ENCODE data around the gene PCDHGA5.
"Not testable (repeated sequence)": the region's sequence is repeated elsewhere in the genome, so short reads cannot be mapped to it uniquely, and the experiment has no call there.

The PCDHGA5 gene

GRCh38 chr5:141393267-141393666 is 29.3 kb downstream of the PCDHGA5 start:
- H3K27ac ChIP-seq (ENCODE audit: low read length): no peak overlapping the region
- H3K27me3 ChIP-seq (ENCODE audit: control insufficient read depth, insufficient read depth, low read length): no peaks in the 10 kb centered on the region
- H3K9ac ChIP-seq (ENCODE audit: low read length): no peak overlapping the region
- H3K4me1 ChIP-seq (ENCODE audit: control insufficient read depth, low read depth, low read length): no peaks in the 10 kb centered on the region
- H3K36me3 ChIP-seq (ENCODE audit: control insufficient read depth, low read depth, low read length): no peaks in the 10 kb centered on the region
- peaks cover 33% of the 10 kb centered on the region for H3K9me3 ChIP-seq (ENCODE audit: control insufficient read depth, low read depth, low read length)
- H3K4me3 ChIP-seq (ENCODE audit: low read length): no peak overlapping the region

GRCh38 chr5:141394401-141395187 is 30.6 kb downstream of the PCDHGA5 start:
- H3K27me3 ChIP-seq (ENCODE audit: control insufficient read depth, insufficient read depth, low read length); H3K9ac ChIP-seq (ENCODE audit: low read length): not testable (repeated sequence)
- H3K9me3 ChIP-seq (ENCODE audit: control insufficient read depth, low read depth, low read length): peaks cover 34% of the 10 kb centered on the region

GRCh38 chr5:141397756-141398551 is 34.0 kb downstream of the PCDHGA5 start, which contains the start of gene PCDHGB5:
TSS of gene PCDHGB5 (plus strand) at chr5:141397947. CDS start at chr5:141398128, 181 bp downstream.
- not testable (repeated sequence) for H3K4me3 ChIP-seq (ENCODE audit: low read length); H3K9ac ChIP-seq (ENCODE audit: low read length); H3K4me1 ChIP-seq (ENCODE audit: control insufficient read depth, low read depth, low read length); H3K27ac ChIP-seq (ENCODE audit: low read length); H3K36me3 ChIP-seq (ENCODE audit: control insufficient read depth, low read depth, low read length); H3K27me3 ChIP-seq (ENCODE audit: control insufficient read depth, insufficient read depth, low read length)
- peaks cover 24% of the 10 kb centered on the region for H3K9me3 ChIP-seq (ENCODE audit: control insufficient read depth, low read depth, low read length)

More at GRCh38 chr5:141394401-141395187, 30.6 kb downstream of the PCDHGA5 start:
- H3K36me3 ChIP-seq (ENCODE audit: control insufficient read depth, low read depth, low read length); H3K4me1 ChIP-seq (ENCODE audit: control insufficient read depth, low read depth, low read length); H3K4me3 ChIP-seq (ENCODE audit: low read length); H3K27ac ChIP-seq (ENCODE audit: low read length): not testable (repeated sequence)

GRCh38 chr5:141398608-141399007 is 34.6 kb downstream of the PCDHGA5 start:
- Histone ChIP-seq H3K9me3 (ENCODE audit: control insufficient read depth, low read depth, low read length) (peaks cover 24% of the 10 kb centered on the region), H3K36me3 (ENCODE audit: control insufficient read depth, low read depth, low read length) (no peaks in the 10 kb centered on the region), H3K27ac (ENCODE audit: low read length) (no peak overlapping the region), H3K4me3 (ENCODE audit: low read length) (no peak overlapping the region), H3K9ac (ENCODE audit: low read length) (no peak overlapping the region), H3K27me3 (ENCODE audit: control insufficient read depth, insufficient read depth, low read length) (no peaks in the 10 kb centered on the region), H3K4me1 (ENCODE audit: control insufficient read depth, low read depth, low read length) (no peaks in the 10 kb centered on the region)

- no peak overlapping the region for H3K4me3 ChIP-seq (ENCODE audit: low read length)
- peaks cover 19% of the 10 kb centered on the region for H3K9me3 ChIP-seq (ENCODE audit: control insufficient read depth, low read depth, low read length)
- H3K27me3 ChIP-seq (ENCODE audit: control insufficient read depth, insufficient read depth, low read length): no peaks in the 10 kb centered on the region
Measured at GRCh38 chr5:141399555-141400258, 35.7 kb downstream of the PCDHGA5 start.

GRCh38 chr5:141402553-141403243 is 38.7 kb downstream of the PCDHGA5 start, which contains the start of gene PCDHGA9:
TSS of gene PCDHGA9 (plus strand) at chr5:141402778. CDS start at chr5:141402953, 175 bp downstream.
- no peaks in the 10 kb centered on the region for H3K4me1 ChIP-seq (ENCODE audit: control insufficient read depth, low read depth, low read length)
- no peak within 1 kb of the TSS for H3K9ac ChIP-seq (ENCODE audit: low read length)
- no peaks in the 10 kb centered on the region for H3K36me3 ChIP-seq (ENCODE audit: control insufficient read depth, low read depth, low read length)
- H3K9me3 ChIP-seq (ENCODE audit: control insufficient read depth, low read depth, low read length): peaks cover 14% of the 10 kb centered on the region
- H3K27ac ChIP-seq (ENCODE audit: low read length): no peak within 1 kb of the TSS
- H3K4me3 ChIP-seq (ENCODE audit: low read length): no peak within 1 kb of the TSS
- H3K27me3 ChIP-seq (ENCODE audit: control insufficient read depth, insufficient read depth, low read length): no peaks in the 10 kb centered on the region

More at GRCh38 chr5:141399555-141400258, 35.7 kb downstream of the PCDHGA5 start:
- H3K4me1 ChIP-seq (ENCODE audit: control insufficient read depth, low read depth, low read length): no peaks in the 10 kb centered on the region
- H3K36me3 ChIP-seq (ENCODE audit: control insufficient read depth, low read depth, low read length): no peaks in the 10 kb centered on the region
- H3K9ac ChIP-seq (ENCODE audit: low read length): no peak overlapping the region
- no peak overlapping the region for H3K27ac ChIP-seq (ENCODE audit: low read length)

- Histone ChIP-seq H3K27ac (ENCODE audit: low read length) (no peak overlapping the region), H3K36me3 (ENCODE audit: control insufficient read depth, low read depth, low read length) (no peaks in the 10 kb centered on the region), H3K27me3 (ENCODE audit: control insufficient read depth, insufficient read depth, low read length) (no peaks in the 10 kb centered on the region), H3K9ac (ENCODE audit: low read length) (no peak overlapping the region), H3K4me3 (ENCODE audit: low read length) (no peak overlapping the region), H3K4me1 (ENCODE audit: control insufficient read depth, low read depth, low read length) (no peaks in the 10 kb centered on the region), H3K9me3 (ENCODE audit: control insufficient read depth, low read depth, low read length) (peaks cover 14% of the 10 kb centered on the region)
Measured at GRCh38 chr5:141403387-141403786, 39.4 kb downstream of the PCDHGA5 start.

GRCh38 chr5:141407790-141408505 is 44.0 kb downstream of the PCDHGA5 start, which contains the start of gene PCDHGB6:
TSS of gene PCDHGB6 (plus strand) at chr5:141408021. CDS start at chr5:141408203, 182 bp downstream.
- H3K4me3 ChIP-seq (ENCODE audit: low read length): peak within 1 kb of the TSS; percentile 71
- not testable (repeated sequence) for H3K9me3 ChIP-seq (ENCODE audit: control insufficient read depth, low read depth, low read length); H3K36me3 ChIP-seq (ENCODE audit: control insufficient read depth, low read depth, low read length); H3K27ac ChIP-seq (ENCODE audit: low read length); H3K4me1 ChIP-seq (ENCODE audit: control insufficient read depth, low read depth, low read length)
- peaks cover 11% of the 10 kb centered on the region for H3K27me3 ChIP-seq (ENCODE audit: control insufficient read depth, insufficient read depth, low read length)
- peak within 1 kb of the TSS; percentile 69 for H3K9ac ChIP-seq (ENCODE audit: low read length)

- peaks cover 11% of the 10 kb centered on the region for H3K27me3 ChIP-seq (ENCODE audit: control insufficient read depth, insufficient read depth, low read length)
- peaks cover 6% of the 10 kb centered on the region for H3K9me3 ChIP-seq (ENCODE audit: control insufficient read depth, low read depth, low read length)
- H3K4me1 ChIP-seq (ENCODE audit: control insufficient read depth, low read depth, low read length): no peaks in the 10 kb centered on the region
- no peak overlapping the region for H3K27ac ChIP-seq (ENCODE audit: low read length)
- no peaks in the 10 kb centered on the region for H3K36me3 ChIP-seq (ENCODE audit: control insufficient read depth, low read depth, low read length)
- H3K9ac ChIP-seq (ENCODE audit: low read length): no peak overlapping the region
- no peak overlapping the region for H3K4me3 ChIP-seq (ENCODE audit: low read length)
Measured at GRCh38 chr5:141409598-141410306, 45.8 kb downstream of the PCDHGA5 start.

GRCh38 chr5:141411575-141411974 is 47.6 kb downstream of the PCDHGA5 start:
- Histone ChIP-seq H3K9me3 (ENCODE audit: control insufficient read depth, low read depth, low read length) (peaks cover 6% of the 10 kb centered on the region), H3K4me3 (ENCODE audit: low read length) (no peak overlapping the region), H3K4me1 (ENCODE audit: control insufficient read depth, low read depth, low read length) (no peaks in the 10 kb centered on the region), H3K27ac (ENCODE audit: low read length) (no peak overlapping the region), H3K36me3 (ENCODE audit: control insufficient read depth, low read depth, low read length) (no peaks in the 10 kb centered on the region), H3K27me3 (ENCODE audit: control insufficient read depth, insufficient read depth, low read length) (peaks cover 11% of the 10 kb centered on the region), H3K9ac (ENCODE audit: low read length) (no peak overlapping the region)

Measured in iPS-18a (cell line).